ENCODE measurements around the gene CHRDL1. TPM values are rescaled to one million over a fixed set of nuclear protein-coding genes. Genes with fewer than 3 reads are reported as not detected.

CHRDL1 gene
- total RNA-seq, 4 donors from 2014 or later: 23.6 to 140 (median 62.7) TPM

- Histone ChIP-seq H3K27ac (no peak overlapping the region), H3K36me3 (no peaks in the 10 kb centered on the region), H3K27me3 (no peaks in the 10 kb centered on the region), H3K4me3 (replicated peaks in 1 of 3) (no peak overlapping the region), H3K4me1 (no peaks in the 10 kb centered on the region), H3K9me3 (no peaks in the 10 kb centered on the region)
- TF ChIP-seq POLR2A (IDR thresholded peaks at IDR 0.05): no peak
- TF ChIP-seq, protein P1, sequence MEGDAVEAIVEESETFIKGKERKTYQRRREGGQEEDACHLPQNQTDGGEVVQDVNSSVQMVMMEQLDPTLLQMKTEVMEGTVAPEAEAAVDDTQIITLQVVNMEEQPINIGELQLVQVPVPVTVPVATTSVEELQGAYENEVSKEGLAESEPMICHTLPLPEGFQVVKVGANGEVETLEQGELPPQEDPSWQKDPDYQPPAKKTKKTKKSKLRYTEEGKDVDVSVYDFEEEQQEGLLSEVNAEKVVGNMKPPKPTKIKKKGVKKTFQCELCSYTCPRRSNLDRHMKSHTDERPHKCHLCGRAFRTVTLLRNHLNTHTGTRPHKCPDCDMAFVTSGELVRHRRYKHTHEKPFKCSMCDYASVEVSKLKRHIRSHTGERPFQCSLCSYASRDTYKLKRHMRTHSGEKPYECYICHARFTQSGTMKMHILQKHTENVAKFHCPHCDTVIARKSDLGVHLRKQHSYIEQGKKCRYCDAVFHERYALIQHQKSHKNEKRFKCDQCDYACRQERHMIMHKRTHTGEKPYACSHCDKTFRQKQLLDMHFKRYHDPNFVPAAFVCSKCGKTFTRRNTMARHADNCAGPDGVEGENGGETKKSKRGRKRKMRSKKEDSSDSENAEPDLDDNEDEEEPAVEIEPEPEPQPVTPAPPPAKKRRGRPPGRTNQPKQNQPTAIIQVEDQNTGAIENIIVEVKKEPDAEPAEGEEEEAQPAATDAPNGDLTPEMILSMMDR (IDR thresholded peaks at IDR 0.05): no peak
- 75 to 89% methylated on average over 2 of the region's 2 CpGs for WGBS, 2 donors
- intact Hi-C loops (cut with DNase I): no loop called here
- no peak for DNase-seq
Measured at GRCh38 chrX:110706446-110706845, 89.2 kb downstream of the CHRDL1 start.

DNA sequence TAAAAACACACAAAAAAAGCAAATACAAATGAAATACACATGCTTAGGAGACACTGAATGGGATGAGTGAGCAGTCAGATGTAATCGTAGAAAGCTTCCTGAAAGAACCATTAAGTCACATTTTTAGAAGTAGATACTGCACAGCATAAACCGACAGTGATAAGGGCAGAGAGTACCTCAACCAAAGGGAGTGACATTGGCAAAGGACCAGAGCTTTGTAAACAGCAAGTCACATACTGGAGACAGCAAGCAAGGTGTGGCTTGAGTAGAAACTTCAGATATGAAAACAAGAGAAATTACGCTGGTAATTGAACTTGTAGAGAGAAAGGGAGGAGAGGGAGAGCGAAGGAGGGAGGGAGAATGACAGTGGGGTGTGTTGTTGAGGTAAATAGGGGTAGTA lies 92.0 kb downstream of the CHRDL1 start:
- DNase-seq: no peak
- Histone ChIP-seq H3K4me3 (replicated peaks in 1 of 3) (no peak overlapping the region), H3K9me3 (no peaks in the 10 kb centered on the region), H3K4me1 (no peaks in the 10 kb centered on the region), H3K36me3 (no peaks in the 10 kb centered on the region), H3K27ac (no peak overlapping the region), H3K27me3 (no peaks in the 10 kb centered on the region)
- no peak for TF ChIP-seq POLR2A (IDR thresholded peaks at IDR 0.05)
- TF ChIP-seq, protein P1 (IDR thresholded peaks at IDR 0.05): no peak
- intact Hi-C loops (cut with DNase I): no loop called here
- 68 to 73% methylated on average over 4 of the region's 4 CpGs for WGBS, 2 donors

DNA sequence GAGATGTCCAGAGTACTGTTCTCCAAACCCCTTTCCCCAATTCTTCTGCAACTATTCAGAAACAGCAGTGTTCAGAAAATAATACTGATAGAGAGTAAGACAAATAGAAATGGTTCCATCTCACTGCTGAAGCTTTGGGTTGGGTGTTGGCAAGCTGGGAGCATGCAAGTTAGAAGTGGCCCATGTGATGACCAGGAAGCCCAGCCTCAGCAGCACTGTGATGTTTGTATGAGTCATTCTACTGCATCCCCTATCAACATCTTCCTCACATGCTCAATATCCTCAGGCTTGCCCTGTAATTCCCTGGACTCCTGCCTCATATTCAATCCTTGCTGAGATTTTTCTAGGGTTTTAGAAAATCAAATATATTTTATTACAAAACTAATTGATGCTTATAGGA lies 96.5 kb downstream of the CHRDL1 start:
- intact Hi-C loops (cut with DNase I): no loop called here
- Histone ChIP-seq H3K36me3 (no peaks in the 10 kb centered on the region), H3K27me3 (no peaks in the 10 kb centered on the region), H3K27ac (no peak overlapping the region), H3K9me3 (no peaks in the 10 kb centered on the region), H3K4me1 (no peaks in the 10 kb centered on the region), H3K4me3 (replicated peaks in 1 of 3) (no peak overlapping the region)
- DNase-seq: no peak
- TF ChIP-seq, protein P1 (IDR thresholded peaks at IDR 0.05): no peak
- no peak for TF ChIP-seq POLR2A (IDR thresholded peaks at IDR 0.05)

DNA sequence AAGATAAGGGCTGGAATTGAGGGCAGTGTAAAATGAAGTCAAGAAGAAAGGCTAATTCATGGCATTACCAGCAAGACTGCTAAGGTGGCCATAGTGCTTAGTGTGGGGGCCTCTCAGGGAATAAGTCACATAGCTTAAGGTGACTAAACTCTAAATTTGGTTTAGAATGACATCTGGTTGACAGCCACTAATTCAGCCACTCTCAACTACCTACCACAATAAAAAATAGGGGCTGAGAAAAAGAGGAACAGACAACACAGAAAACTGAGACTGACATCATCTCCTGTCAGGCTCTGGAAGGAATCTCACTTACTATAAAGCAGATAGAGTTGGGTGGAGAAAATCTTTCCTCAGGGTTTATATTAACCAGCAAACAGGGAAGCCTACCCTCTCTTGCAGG lies 96.9 kb downstream of the CHRDL1 start:
- TF ChIP-seq, protein P1 (IDR thresholded peaks at IDR 0.05): no peak
- no peak for TF ChIP-seq POLR2A (IDR thresholded peaks at IDR 0.05)
- H3K36me3 ChIP-seq: no peaks in the 10 kb centered on the region
- intact Hi-C loops (cut with DNase I): no loop called here
- no peak overlapping the region for H3K27ac ChIP-seq
- no peak overlapping the region for H3K4me3 ChIP-seq (replicated peaks in 1 of 3)
- no peaks in the 10 kb centered on the region for H3K4me1 ChIP-seq
- DNase-seq: no peak
- H3K9me3 ChIP-seq: no peaks in the 10 kb centered on the region
- no peaks in the 10 kb centered on the region for H3K27me3 ChIP-seq

DNA sequence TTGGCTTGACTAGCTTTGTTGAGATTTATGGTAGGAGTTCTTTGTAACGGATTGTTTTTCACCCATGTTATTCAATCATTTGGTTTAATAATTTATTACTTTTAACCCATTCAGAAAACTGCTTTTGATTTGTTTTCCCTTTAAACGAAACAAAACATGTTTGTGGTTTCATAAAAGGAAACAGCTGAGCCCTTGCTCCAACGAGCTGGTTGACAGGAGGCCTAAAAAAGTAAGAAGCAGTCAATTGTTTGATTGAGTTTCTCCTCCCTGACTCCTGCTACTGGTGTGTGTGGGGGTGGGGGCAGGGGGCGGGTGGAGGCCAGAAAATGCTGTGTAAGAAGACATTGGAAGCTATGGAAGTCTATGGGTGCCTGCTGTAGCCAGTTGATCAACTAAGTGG lies 102.8 kb downstream of the CHRDL1 start:
- WGBS, 2 donors: 45 to 65% methylated on average over 3 of the region's 4 CpGs
- Histone ChIP-seq H3K4me3 (replicated peaks in 1 of 3) (no peak overlapping the region), H3K27ac (no peak overlapping the region), H3K9me3 (no peaks in the 10 kb centered on the region), H3K4me1 (no peaks in the 10 kb centered on the region), H3K27me3 (no peaks in the 10 kb centered on the region), H3K36me3 (no peaks in the 10 kb centered on the region)
- intact Hi-C loops (cut with DNase I): no loop called here
- TF ChIP-seq POLR2A (IDR thresholded peaks at IDR 0.05): no peak
- TF ChIP-seq, protein P1 (IDR thresholded peaks at IDR 0.05): no peak
- DNase-seq: no peak

All from thyroid gland (tissue), 4 donors.